IMR-90 (cell line): ENCODE results near the gene CFAP97D1. TPM values are rescaled to one million over a fixed set of nuclear protein-coding genes. Genes with fewer than 3 reads are reported as not detected.

Experiments used
- ATAC-seq: fragments of 200-7000 bp; cut with Tn5 transposase; 2 replicates; pipeline ENCODE4 v1.9.1; 2020; ENCODE audit warnings: low read depth, mild to moderate bottlenecking, moderate library complexity
- BruUV-seq: library from RNA; stranded (reverse); fragments of 400-500 nt; replicated peaks from 2 replicates; lab custom pipeline; 2021; lab: Mats Ljungman, UMichigan
- CTCF ChIA-PET: fragments of 300-600 bp; formaldehyde crosslinking; extraction: SDS; loops from one replicate; lab custom pipeline; 2021; ENCODE audit warnings: antibody characterized with exemption; lab: Yijun Ruan, JAX
- POLR2A ChIA-PET: fragments of 300-600 bp; sonication (Branson Sonifier 250); formaldehyde crosslinking; loops from one replicate; lab custom pipeline; 2022; ENCODE audit warnings: antibody characterized with exemption; ENCODE audit not compliant: unreplicated experiment; lab: Charles Lee
- DNase-seq: peaks from one replicate; pipeline ENCODE4 v3.0.0; 2013
- H2AFZ ChIP-seq: replicated peaks from 2 replicates; pipeline ENCODE3; 2013; ENCODE audit warnings: low read length, mild to moderate bottlenecking; ENCODE audit not compliant: poor library complexity
- H2AK5ac ChIP-seq: 2 replicates; pipeline ENCODE4 v1.6.1; 2013; ENCODE audit warnings: low read depth, low read length, inconsistent platforms
- H2AK9ac ChIP-seq: replicated peaks from 2 replicates; pipeline ENCODE3; 2013; ENCODE audit warnings: mild to moderate bottlenecking, low read depth, low read length, moderate library complexity; ENCODE audit not compliant: poor library complexity
- H2BK120ac ChIP-seq: 2 replicates; pipeline ENCODE4 v1.6.1; 2013; ENCODE audit warnings: low read depth, low read length, inconsistent platforms
- H2BK15ac ChIP-seq: 3 replicates; pipeline ENCODE4 v1.6.1; 2013; ENCODE audit warnings: low read depth, low read length, inconsistent platforms
- H2BK20ac ChIP-seq: 2 replicates; pipeline ENCODE4 v1.6.1; 2013; ENCODE audit warnings: low read depth, mild to moderate bottlenecking, inconsistent platforms, low read length, moderate library complexity
- H2BK5ac ChIP-seq: 2 replicates; pipeline ENCODE4 v1.6.1; 2013; ENCODE audit warnings: mild to moderate bottlenecking, low read depth, low read length, inconsistent platforms; ENCODE audit not compliant: poor library complexity, severe bottlenecking
- H3K14ac ChIP-seq: replicated peaks from 2 replicates; pipeline ENCODE4 v1.6.1; 2013; ENCODE audit warnings: low read depth, low read length, inconsistent platforms
- H3K18ac ChIP-seq: 2 replicates; pipeline ENCODE4 v1.6.1; 2013; ENCODE audit warnings: low read depth, low read length, control low read depth
- H3K23ac ChIP-seq: 2 replicates; pipeline ENCODE4 v1.6.1; 2013; ENCODE audit warnings: low read depth, low read length, inconsistent platforms
- H3K27ac ChIP-seq: 2 replicates; pipeline ENCODE4 v1.5.1; 2013; ENCODE audit warnings: mild to moderate bottlenecking, control low read depth, low read length; ENCODE audit not compliant: insufficient read depth
- H3K27me3 ChIP-seq: 2 replicates; pipeline ENCODE4 v1.6.1; 2013; ENCODE audit warnings: low read length; ENCODE audit not compliant: control insufficient read depth, insufficient read depth
- H3K36me3 ChIP-seq: 2 replicates; pipeline ENCODE4 v1.6.1; 2013; ENCODE audit warnings: low read length, mixed read lengths; ENCODE audit not compliant: control insufficient read depth, insufficient read depth
- H3K4ac ChIP-seq: 2 replicates; pipeline ENCODE4 v1.6.1; 2013; ENCODE audit warnings: low read depth, low read length, inconsistent platforms
- H3K4me1 ChIP-seq: 2 replicates; pipeline ENCODE4 v1.6.1; 2013; ENCODE audit warnings: low read length, mixed read lengths; ENCODE audit not compliant: control insufficient read depth, insufficient read depth
- H3K4me2 ChIP-seq: 2 replicates; pipeline ENCODE4 v1.6.1; 2013; ENCODE audit warnings: low read depth, mild to moderate bottlenecking, control low read depth, low read length, moderate library complexity
- H3K4me3 ChIP-seq: 2 replicates; pipeline ENCODE4 v1.5.1; 2013; ENCODE audit warnings: low read depth, mild to moderate bottlenecking, control low read depth, low read length, moderate library complexity; ENCODE audit not compliant: insufficient read depth
- H3K56ac ChIP-seq: 2 replicates; pipeline ENCODE4 v1.6.1; 2013; ENCODE audit warnings: low read length, inconsistent platforms; ENCODE audit not compliant: insufficient read depth; ENCODE audit errors: extremely low read depth
- H3K79me1 ChIP-seq, 2 experiments: 2 replicates each; pipeline ENCODE4 v1.6.1; 2013; ENCODE audit warnings: low read length in 2 of 2, inconsistent platforms in 1 of 2, low read depth in 1 of 2
- H3K9ac ChIP-seq: 2 replicates; pipeline ENCODE4 v1.6.1; 2013; ENCODE audit warnings: low read depth, low read length, control low read depth
- H3K9me1 ChIP-seq: 2 replicates; pipeline ENCODE4 v1.6.1; 2013; ENCODE audit warnings: low read length, inconsistent platforms; ENCODE audit not compliant: insufficient read depth
- H3K9me3 ChIP-seq: 2 replicates; pipeline ENCODE4 v1.6.1; 2013; ENCODE audit warnings: low read length; ENCODE audit not compliant: control insufficient read depth, insufficient read depth
- H4K20me1 ChIP-seq: 2 replicates; pipeline ENCODE4 v1.6.1; 2013; ENCODE audit warnings: low read length, inconsistent platforms; ENCODE audit not compliant: insufficient read depth
- H4K5ac ChIP-seq: 2 replicates; pipeline ENCODE4 v1.6.1; 2013; ENCODE audit warnings: mild to moderate bottlenecking, low read depth, low read length, control low read depth
- H4K8ac ChIP-seq, 2 experiments: 2 replicates each; pipeline ENCODE4 v1.6.1; 2013; ENCODE audit warnings: low read depth in 2 of 2, low read length in 2 of 2, control low read depth in 1 of 2, inconsistent platforms in 1 of 2
- H4K91ac ChIP-seq: 2 replicates; pipeline ENCODE4 v1.6.1; 2013; ENCODE audit warnings: low read depth, low read length, inconsistent platforms; ENCODE audit not compliant: insufficient read depth
- RCOR1 ChIP-seq: IDR thresholded peaks from 2 replicates; pipeline ENCODE4 v1.6.1; 2012; ENCODE audit warnings: mild to moderate bottlenecking, low read length, improper control_type of control experiment; ENCODE audit not compliant: insufficient replicate concordance
- SMC3 ChIP-seq: fragments of 150-350 bp; IDR thresholded peaks from 2 replicates; pipeline ENCODE4 v1.6.1; 2016; ENCODE audit warnings: low read depth, mild to moderate bottlenecking, antibody characterized with exemption, low read length, moderate library complexity
- WGBS, 2 experiments: methylation state at CpG; one replicate each; pipeline versions ENCODE4 v1.1.5 to v1.1.7; 2013; ENCODE audit warnings: missing lambda C conversion rate in 2 of 2; ENCODE audit not compliant: insufficient read length in 1 of 2; ENCODE audit errors: extremely low coverage in 2 of 2; 5-methylcytosine and 5-hydroxymethylcytosine counted together
- dilution Hi-C: fragments of 300-500 bp; cut with HindIII; formaldehyde crosslinking; loops from one replicate; pipeline ENCODE4 v1.14.3; 2018; ENCODE audit warnings: low sequenced_read_pairs; ENCODE audit not compliant: unreplicated experiment
- in situ Hi-C: fragments of 300-500 bp; cut with MboI; formaldehyde crosslinking; loops from 3 replicates; pipeline ENCODE4 v1.14.3; 2019; ENCODE audit warnings: low sequenced_read_pairs, inconsistent platforms, mixed read lengths
- intact Hi-C: fragments of 100-400 bp; cut with micrococcal nuclease; formaldehyde crosslinking; loops from 2 replicates; pipeline ENCODE4 v1.10.0; 2022
- polyA plus RNA-seq, 3 experiments: library from polyadenylated mRNA; depleted of rRNA; stranded (reverse); fragments of >200 nt; gene quantifications; 2 replicates each; pipeline ENCODE4 v1.2.3, GENCODE V29; 2012; ENCODE audit warnings: low replicate concordance in 1 of 3
- total RNA-seq: library from RNA; depleted of rRNA; stranded (reverse); fragments of >200 nt; gene quantifications from 2 replicates; pipeline ENCODE4 v1.2.3, GENCODE V29; 2012

CFAP97D1 gene
- total and polyA plus RNA-seq, 2 of the 4 experiments (the other 2 are of a cell fraction) = under 0.01 TPM; not detected in 1

GRCh38 chr17:43830510-43831140 is 50.4 kb downstream of the CFAP97D1 start:
- H3K4me3 ChIP-seq = no peak overlapping the region
- H3K23ac ChIP-seq = no peak overlapping the region
- H3K18ac ChIP-seq = no peak overlapping the region
- 94% methylated on average over 2 of the region's 7 CpGs; no CpG with 5 or more reads in 1 of the 2 experiments for WGBS, 2 experiments
- in situ Hi-C loops = no loop called here
- no peak overlapping the region for H3K4me2 ChIP-seq
- no peak overlapping the region for H4K8ac ChIP-seq
- H4K5ac ChIP-seq = no peak overlapping the region
- H2AK9ac ChIP-seq = no peak overlapping the region
- peaks cover 11% of the 10 kb centered on the region; the same call in 1 of the 2 replicates for H3K9me1 ChIP-seq
- no peak overlapping the region for H2AFZ ChIP-seq
- no peak overlapping the region for H3K56ac ChIP-seq
- no peak overlapping the region for H3K27ac ChIP-seq
- no peak overlapping the region for H2BK15ac ChIP-seq
- no peak overlapping the region for H2AK5ac ChIP-seq
- no peak overlapping the region for H2BK20ac ChIP-seq
- no peak overlapping the region for H4K91ac ChIP-seq
- POLR2A ChIA-PET = no interaction called here
- H2BK5ac ChIP-seq = no peak overlapping the region
- peaks cover 5% of the 10 kb centered on the region for H3K4me1 ChIP-seq
- no peak for ATAC-seq
- CTCF ChIA-PET = no interaction called here
- no peak overlapping the region for H2BK120ac ChIP-seq
- no peak for TF ChIP-seq RCOR1
- TF ChIP-seq SMC3 = no peak
- peaks cover 27% of the 10 kb centered on the region for H3K36me3 ChIP-seq
- H3K79me1 ChIP-seq = peaks cover 11 to 46% of the 10 kb centered on the region in 2 experiments
- no peaks in the 10 kb centered on the region for H3K27me3 ChIP-seq
- 0 out of 2 replicates have a peak, but pooled peaks cover 6% of the 10 kb centered on the region for H4K20me1 ChIP-seq
- H3K4ac ChIP-seq = no peak overlapping the region
- H3K9ac ChIP-seq = no peak overlapping the region
- no peak for DNase-seq
- no peaks in the 10 kb centered on the region for H3K9me3 ChIP-seq
- dilution Hi-C loops = no loop called here
- intact Hi-C loops = no loop called here
- H3K14ac ChIP-seq = no peak overlapping the region
- no TSS peak for BruUV-seq
